Astrocyte (in vitro differentiated cells and primary cell): ENCODE measurements around the gene MNT.

ENCODE experiments used
- CTCF ChIP-seq: IDR thresholded peaks from 2 replicates; pipeline ENCODE4 v1.5.1; 2011; ENCODE audit warnings: low read depth, mild to moderate bottlenecking, inconsistent platforms, low read length, moderate library complexity; ENCODE audit not compliant: insufficient read depth
- EZH2 ChIP-seq: IDR thresholded peaks from 2 replicates; pipeline ENCODE4 v1.6.1; 2012; ENCODE audit warnings: mild to moderate bottlenecking, low read length, inconsistent platforms; ENCODE audit not compliant: insufficient read depth

- no peak for TF ChIP-seq CTCF
- no peak for TF ChIP-seq EZH2
Observed at GRCh38 chr17:2396192-2396567, 4.7 kb downstream of the MNT start.
